NCI-H748 (cell line): ENCODE measurements around the gene SPP2.

ENCODE experiments used
- DNase-seq: peaks from one replicate; lab custom pipeline; 2025; ENCODE audit not compliant: unreplicated experiment; lab: John Stamatoyannopoulos, UW

The SPP2 gene, protein sequence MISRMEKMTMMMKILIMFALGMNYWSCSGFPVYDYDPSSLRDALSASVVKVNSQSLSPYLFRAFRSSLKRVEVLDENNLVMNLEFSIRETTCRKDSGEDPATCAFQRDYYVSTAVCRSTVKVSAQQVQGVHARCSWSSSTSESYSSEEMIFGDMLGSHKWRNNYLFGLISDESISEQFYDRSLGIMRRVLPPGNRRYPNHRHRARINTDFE

DNA sequence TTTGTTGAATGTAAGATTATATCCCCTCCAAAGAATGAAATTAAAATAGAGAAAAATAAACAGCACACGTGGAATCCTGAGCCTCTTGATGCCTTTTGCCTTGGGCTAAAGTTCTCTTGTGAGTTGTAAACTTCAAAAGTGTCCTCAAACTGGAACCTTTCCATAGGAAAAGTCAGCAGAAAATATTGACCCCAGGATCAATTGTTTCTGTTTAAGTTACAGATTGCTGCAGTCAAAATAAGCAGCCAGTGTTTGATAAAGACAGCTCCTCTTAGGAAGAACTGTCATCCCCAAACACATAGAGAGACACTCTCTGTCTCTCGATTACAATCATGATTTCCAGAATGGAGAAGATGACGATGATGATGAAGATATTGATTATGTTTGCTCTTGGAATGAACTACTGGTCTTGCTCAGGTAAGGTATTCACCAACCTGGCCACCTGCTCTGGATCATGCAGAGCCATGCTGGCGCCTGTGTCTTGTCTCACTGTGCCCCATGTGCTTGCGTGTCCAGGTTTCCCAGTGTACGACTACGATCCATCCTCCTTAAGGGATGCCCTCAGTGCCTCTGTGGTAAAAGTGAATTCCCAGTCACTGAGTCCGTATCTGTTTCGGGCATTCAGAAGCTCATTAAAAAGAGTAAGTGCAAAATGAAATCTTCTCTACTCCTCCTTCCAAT, at the start of gene SPP2:
TSS of gene SPP2 (plus strand) at position 248 of the 681 bp plus-strand sequence. CDS start at position 333, 85 bp downstream.
- no peak for DNase-seq

DNA sequence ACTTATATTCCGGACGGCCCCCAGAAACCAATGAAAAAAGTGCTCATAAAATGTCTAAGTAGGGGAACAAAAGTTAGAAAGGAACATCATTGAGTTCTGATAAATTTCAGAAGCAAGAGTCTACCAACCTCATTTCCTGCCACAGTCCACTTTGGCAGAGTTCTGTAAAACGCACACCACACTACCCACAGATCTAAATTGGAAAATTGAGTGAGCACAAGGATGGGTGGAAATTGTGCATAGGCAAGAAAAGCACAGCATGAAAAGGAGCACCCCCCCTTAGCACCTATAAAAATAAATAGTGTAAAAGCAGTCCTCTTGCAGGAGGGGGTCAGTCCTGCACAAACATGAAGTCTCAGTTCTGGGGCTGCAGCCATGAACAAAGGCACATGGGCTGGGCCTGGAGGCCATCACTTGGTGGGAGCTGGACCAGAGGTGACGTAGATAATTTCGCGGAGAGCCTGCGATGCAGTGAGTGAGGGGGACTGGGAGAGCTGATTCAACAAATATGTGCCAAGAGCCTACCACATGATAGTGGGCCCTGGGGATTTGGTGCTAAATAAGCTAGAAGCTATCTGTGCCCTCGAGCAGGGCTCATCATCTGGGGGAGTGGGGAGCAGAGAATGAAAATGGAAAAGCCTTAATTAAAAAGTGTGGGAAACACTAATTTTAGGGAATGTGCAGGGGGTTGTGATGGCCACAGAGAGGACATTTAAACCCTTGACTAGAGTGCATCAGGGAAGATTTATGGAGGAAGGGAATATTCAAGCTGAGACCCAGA, 48.9 kb upstream of the SPP2 start:
- DNase-seq = no peak

DNA sequence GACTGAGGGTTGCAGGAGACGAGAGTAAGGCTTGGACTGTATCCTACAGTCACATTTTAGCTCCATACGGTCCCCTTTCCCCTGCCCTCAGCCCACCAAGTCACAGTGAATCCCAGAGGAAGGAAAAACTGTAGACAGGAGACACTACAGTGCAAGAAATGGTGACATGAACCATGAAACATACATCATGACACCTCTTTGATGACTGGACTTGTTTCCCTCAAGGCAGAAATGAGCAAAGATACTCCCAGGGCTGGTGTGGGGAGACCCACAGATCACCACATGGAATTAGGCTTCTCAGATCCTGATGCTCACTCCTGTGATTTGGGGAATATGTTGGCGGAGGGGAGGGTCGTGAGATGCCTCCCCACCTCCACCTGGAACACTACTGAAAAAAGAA, 48.2 kb upstream of the SPP2 start:
- no peak for DNase-seq

- DNase-seq = no peak
Observed at GRCh38 chr2:234003972-234004617, 46.4 kb upstream of the SPP2 start.

GRCh38 chr2:234005126-234005525, 45.4 kb upstream of the SPP2 start:
- DNase-seq = no peak

GRCh38 chr2:234006501-234006900, 44.0 kb upstream of the SPP2 start:
- no peak for DNase-seq

DNA sequence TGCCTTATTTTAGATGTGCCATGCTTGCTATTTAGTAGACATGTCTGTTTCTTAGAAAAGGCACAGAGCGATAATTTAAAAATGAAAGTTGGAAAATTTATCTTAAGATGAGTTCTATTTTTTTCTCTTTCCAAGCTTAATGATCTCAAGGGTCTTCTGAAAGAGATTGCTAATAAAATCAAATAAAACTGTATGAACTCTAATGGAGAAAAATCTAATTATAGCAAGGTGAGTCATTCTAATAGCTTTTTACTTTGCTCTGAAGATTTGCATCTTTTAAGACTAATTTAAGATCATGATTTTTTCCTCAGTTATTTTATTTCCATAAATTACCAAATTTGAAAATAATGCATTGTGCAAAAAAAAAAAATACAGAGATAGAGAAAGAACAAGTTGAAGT, 36.1 kb upstream of the SPP2 start:
- no peak for DNase-seq

DNA sequence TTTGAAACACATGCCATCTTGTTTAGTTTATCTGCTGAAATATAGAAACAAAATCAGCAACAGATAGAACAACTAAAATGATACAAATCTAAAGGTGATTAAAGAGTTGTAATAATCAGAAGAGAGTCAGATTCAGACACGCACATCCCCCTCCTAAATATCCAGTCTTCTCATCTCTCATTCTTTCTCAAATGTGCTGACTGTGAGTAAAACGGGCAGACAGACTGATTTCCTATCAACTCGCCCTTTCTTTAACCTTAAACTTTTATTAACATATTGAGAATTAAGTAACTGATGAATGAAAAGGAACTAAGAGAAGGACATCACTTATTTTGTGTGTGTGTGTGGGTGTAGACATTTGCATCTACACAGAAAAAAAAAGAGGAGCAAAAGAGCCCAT, 34.6 kb upstream of the SPP2 start:
- no peak for DNase-seq

- peak; percentile 82 for DNase-seq
Observed at GRCh38 chr2:234019896-234020295, 30.6 kb upstream of the SPP2 start.

DNA sequence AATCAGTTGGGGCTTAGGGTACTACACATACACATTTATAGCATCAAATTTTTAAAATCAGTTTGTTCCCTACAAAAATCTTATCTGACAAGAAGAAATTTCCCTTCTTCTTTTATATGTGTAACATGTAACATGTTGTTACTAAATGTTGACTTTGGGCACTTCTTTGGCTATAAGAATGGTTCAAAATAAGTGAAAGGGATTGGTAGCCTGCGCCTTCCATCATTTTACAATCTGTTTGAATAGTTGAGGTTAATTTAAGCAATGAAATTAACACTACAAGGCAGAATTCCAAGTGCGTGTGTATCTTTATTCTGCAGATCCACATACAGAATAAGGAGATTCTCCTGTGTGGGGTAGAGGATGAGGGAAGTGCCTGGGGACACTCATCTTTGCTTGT, 30.2 kb upstream of the SPP2 start:
- DNase-seq = no peak

DNA sequence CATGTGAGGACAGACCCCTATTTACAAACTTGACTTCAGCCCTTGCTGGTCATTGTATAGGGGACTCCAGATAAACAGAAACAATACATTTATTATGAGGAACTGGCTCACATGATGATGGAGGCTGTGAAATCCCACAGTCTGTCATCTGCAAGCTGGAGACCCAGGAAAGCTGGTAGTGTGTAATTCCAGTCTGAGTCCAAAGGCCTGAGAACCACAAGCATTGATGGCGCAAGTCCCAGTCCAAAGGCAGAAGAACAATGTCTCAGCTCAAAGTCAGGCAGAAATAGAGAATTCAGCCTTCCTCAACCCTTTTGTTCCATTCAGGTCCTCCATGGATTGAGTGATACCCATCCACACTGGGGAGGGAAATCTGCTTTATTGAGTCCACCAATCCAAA, 28.1 kb upstream of the SPP2 start:
- no peak for DNase-seq

- DNase-seq = no peak
Observed at GRCh38 chr2:234024304-234024703, 26.2 kb upstream of the SPP2 start.

GRCh38 chr2:234025466-234025865, 25.0 kb upstream of the SPP2 start:
- no peak for DNase-seq

- no peak for DNase-seq
Observed at GRCh38 chr2:234025891-234026401, 24.6 kb upstream of the SPP2 start.

GRCh38 chr2:234026693-234027254, 23.7 kb upstream of the SPP2 start:
- no peak for DNase-seq

DNA sequence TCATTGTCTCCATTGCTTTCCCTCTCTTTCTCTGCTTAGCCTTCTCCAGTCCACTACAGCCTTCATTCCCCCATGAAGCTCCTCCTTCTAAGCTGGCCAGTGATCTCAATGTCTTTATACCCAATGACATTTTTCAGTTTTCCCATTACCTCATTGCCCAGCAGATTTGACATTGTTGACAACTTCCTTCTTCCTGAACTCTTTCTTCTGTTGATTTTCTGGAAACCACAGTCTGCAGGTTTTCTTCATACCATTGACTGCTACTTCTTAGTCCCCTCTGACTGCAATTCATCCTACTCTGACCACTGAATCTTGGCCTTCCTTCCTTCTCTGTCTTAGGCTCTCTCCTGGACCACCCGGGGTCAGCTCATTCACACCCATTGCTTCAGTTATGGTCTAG, 22.9 kb upstream of the SPP2 start:
- DNase-seq = no peak

GRCh38 chr2:234029150-234029733, 21.3 kb upstream of the SPP2 start:
- DNase-seq = no peak

DNA sequence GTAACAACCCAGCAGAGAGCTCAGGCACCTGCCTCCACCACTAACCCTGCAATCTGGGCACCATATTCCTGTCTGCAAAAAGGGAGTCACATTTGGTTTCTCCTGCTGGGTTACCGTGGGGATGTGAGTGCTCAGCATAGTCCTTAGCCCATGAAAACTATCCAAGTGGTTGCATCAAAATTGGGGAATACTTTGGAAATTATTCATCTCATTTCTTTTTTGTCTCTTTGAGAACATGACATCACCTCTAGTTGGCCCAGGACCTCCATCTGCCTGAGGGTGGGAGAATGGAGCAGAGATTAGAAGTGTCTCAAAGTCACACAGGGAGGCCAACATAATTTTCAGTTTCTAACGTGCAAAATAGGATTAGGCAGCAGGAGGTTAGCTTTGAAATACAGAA, 19.3 kb upstream of the SPP2 start:
- no peak for DNase-seq

- no peak for DNase-seq
Observed at GRCh38 chr2:234032279-234032856, 18.1 kb upstream of the SPP2 start.

DNA sequence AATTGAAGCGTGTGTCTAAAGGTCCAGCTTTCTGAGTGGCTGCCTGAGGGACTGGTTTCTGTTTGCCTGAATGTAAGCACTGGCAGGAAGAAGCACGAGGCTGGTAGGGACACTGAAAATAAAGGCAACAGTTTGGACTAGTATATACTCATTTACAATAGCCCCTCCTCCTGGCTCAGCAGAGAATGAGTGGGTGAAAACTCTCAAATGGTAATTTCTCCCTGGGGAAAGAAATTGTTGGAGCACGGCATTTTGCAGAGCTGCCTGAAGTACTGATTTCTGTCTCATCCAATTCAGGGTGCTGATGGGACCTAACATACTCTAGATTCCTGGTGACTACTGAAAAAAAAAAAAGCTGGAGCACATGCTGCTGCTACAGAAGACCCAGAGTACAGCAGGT, 17.3 kb upstream of the SPP2 start:
- DNase-seq = no peak
